SHP77 (cell line): ENCODE results near the gene ZNF600.
A peak's percentile ranks its signal among the peaks of the same experiment; 100 is the strongest.
"Not testable (repeated sequence)": the region's sequence is repeated elsewhere in the genome, so short reads cannot be mapped to it uniquely, and the experiment has no call there.

Experiments
- DNase-seq, 2 experiments: peaks; one replicate each; lab custom pipeline; 2025; lab: John Stamatoyannopoulos, UW

The ZNF600 gene

GRCh38 chr19:52786464-52787354 lies at the start of gene ZNF600:
TSS of gene ZNF600 (minus strand) at chr19:52786791. CDS start at chr19:52778888, 7,903 bp downstream.
- DNase-seq: not testable (repeated sequence)

- DNase-seq: not testable (repeated sequence)
Observed at GRCh38 chr19:52834289-52834688, 47.7 kb upstream of the ZNF600 start.

- not testable (repeated sequence) for DNase-seq
Observed at GRCh38 chr19:52833541-52833940, 47.0 kb upstream of the ZNF600 start.

GRCh38 chr19:52829866-52830265 lies 43.3 kb upstream of the ZNF600 start:
- DNase-seq: not testable (repeated sequence)

GRCh38 chr19:52825765-52826164 lies 39.2 kb upstream of the ZNF600 start:
- no peak for DNase-seq

GRCh38 chr19:52823676-52824075 lies 37.1 kb upstream of the ZNF600 start:
- no peak for DNase-seq

- DNase-seq: not testable (repeated sequence)
Observed at GRCh38 chr19:52821204-52821960, 34.8 kb upstream of the ZNF600 start, which contains the start of gene ZNF28. TSS of gene ZNF28 (minus strand) at chr19:52821633. CDS start at chr19:52817958, 3,675 bp downstream.

- not testable (repeated sequence) for DNase-seq
Observed at GRCh38 chr19:52820472-52821203, 34.0 kb upstream of the ZNF600 start.

GRCh38 chr19:52809801-52810200 lies 23.2 kb upstream of the ZNF600 start:
- no peak for DNase-seq

- DNase-seq: not testable (repeated sequence)
Observed at GRCh38 chr19:52799950-52800640, 13.5 kb upstream of the ZNF600 start.

- no peak for DNase-seq
Observed at GRCh38 chr19:52789440-52789839, 2.8 kb upstream of the ZNF600 start.

GRCh38 chr19:52786078-52786463 lies 520 bp downstream of the ZNF600 start:
- DNase-seq: no peak

GRCh38 chr19:52785506-52785905 lies 1.1 kb downstream of the ZNF600 start:
- DNase-seq: no peak

- DNase-seq: not testable (repeated sequence)
Observed at GRCh38 chr19:52782864-52783263, 3.7 kb downstream of the ZNF600 start.

GRCh38 chr19:52778811-52779210 lies 7.8 kb downstream of the ZNF600 start:
- no peak for DNase-seq

GRCh38 chr19:52756447-52756846 lies 30.1 kb downstream of the ZNF600 start:
- not testable (repeated sequence) for DNase-seq

GRCh38 chr19:52749780-52750179 lies 36.8 kb downstream of the ZNF600 start:
- no peak for DNase-seq

- DNase-seq: peak in 1 of 2 experiments; percentile 3
Observed at GRCh38 chr19:52748336-52748950, 38.1 kb downstream of the ZNF600 start.

GRCh38 chr19:52745919-52746318 lies 40.7 kb downstream of the ZNF600 start:
- DNase-seq: not testable (repeated sequence)

GRCh38 chr19:52743091-52743490 lies 43.5 kb downstream of the ZNF600 start:
- no peak for DNase-seq

- DNase-seq: no peak
Observed at GRCh38 chr19:52742516-52742915, 44.1 kb downstream of the ZNF600 start.
